Lower leg skin (tissue), 4 donors: ENCODE measurements around the gene TTF2. TPM values are rescaled to one million over a fixed set of nuclear protein-coding genes. Genes with fewer than 3 reads are reported as not detected.

Experiments used
- DNase-seq, 2 donors: peaks; one replicate each; pipeline ENCODE4 v3.0.0-alpha.2; 2019; ENCODE audit warnings: low spot score in 2 of 2
- H3K4me3 ChIP-seq: fragments of 200-600 bp; sonication (generic); 2 replicates; pipeline ENCODE4 v1.5.1; 2017; ENCODE audit warnings: mild to moderate bottlenecking, low read depth; ENCODE audit not compliant: poor library complexity, severe bottlenecking
- POLR2A ChIP-seq, 2 donors: fragments of 450-650 bp; IDR thresholded peaks; one replicate each; pipeline ENCODE4 v1.6.1; 2016 to 2017; ENCODE audit warnings: antibody characterized with exemption in 2 of 2, mild to moderate bottlenecking in 1 of 2, moderate library complexity in 1 of 2
- WGBS, 2 donors: methylation state at CpG; one replicate each; pipeline ENCODE4 v1.1.5; 2018; 5-methylcytosine and 5-hydroxymethylcytosine counted together
- intact Hi-C: fragments of 100-400 bp; cut with DNase I; formaldehyde crosslinking; loops from one replicate; pipeline ENCODE4 v1.15.0; 2023; ENCODE audit warnings: low total_unique reads
- total RNA-seq, 4 donors: library from RNA; depleted of rRNA; stranded (reverse); fragments of >200 nt; gene quantifications; one replicate each; pipeline ENCODE4 v1.1.0, GENCODE V29; 2016
- TF ChIP-seq, protein P1 (sequence below), 3 donors: fragments of 450-650 bp; IDR thresholded peaks; one replicate each; pipeline ENCODE4 v1.5.1; 2016; ENCODE audit warnings: antibody characterized with exemption in 3 of 3, mild to moderate bottlenecking in 3 of 3, moderate library complexity in 2 of 3

The TTF2 gene
- total RNA-seq, 4 donors from 2014 or later: 6.8 to 26.8 (median 20.6) TPM

GRCh38 chr1:117058810-117059209 lies 1.3 kb upstream of the TTF2 start:
- no peak for TF ChIP-seq POLR2A (IDR thresholded peaks at IDR 0.05)
- TF ChIP-seq, protein P1, sequence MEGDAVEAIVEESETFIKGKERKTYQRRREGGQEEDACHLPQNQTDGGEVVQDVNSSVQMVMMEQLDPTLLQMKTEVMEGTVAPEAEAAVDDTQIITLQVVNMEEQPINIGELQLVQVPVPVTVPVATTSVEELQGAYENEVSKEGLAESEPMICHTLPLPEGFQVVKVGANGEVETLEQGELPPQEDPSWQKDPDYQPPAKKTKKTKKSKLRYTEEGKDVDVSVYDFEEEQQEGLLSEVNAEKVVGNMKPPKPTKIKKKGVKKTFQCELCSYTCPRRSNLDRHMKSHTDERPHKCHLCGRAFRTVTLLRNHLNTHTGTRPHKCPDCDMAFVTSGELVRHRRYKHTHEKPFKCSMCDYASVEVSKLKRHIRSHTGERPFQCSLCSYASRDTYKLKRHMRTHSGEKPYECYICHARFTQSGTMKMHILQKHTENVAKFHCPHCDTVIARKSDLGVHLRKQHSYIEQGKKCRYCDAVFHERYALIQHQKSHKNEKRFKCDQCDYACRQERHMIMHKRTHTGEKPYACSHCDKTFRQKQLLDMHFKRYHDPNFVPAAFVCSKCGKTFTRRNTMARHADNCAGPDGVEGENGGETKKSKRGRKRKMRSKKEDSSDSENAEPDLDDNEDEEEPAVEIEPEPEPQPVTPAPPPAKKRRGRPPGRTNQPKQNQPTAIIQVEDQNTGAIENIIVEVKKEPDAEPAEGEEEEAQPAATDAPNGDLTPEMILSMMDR (IDR thresholded peaks at IDR 0.05): no peak
- intact Hi-C loops: loop anchor here (5.0 to 10.0 kb wide), 2 partner anchors 204 to 322 kb away; no protein-coding TSS in a partner anchor
- 54 to 55% methylated on average over 4 of the region's 4 CpGs for WGBS, 2 donors
- no peak overlapping the region for H3K4me3 ChIP-seq
- DNase-seq: no peak

DNA sequence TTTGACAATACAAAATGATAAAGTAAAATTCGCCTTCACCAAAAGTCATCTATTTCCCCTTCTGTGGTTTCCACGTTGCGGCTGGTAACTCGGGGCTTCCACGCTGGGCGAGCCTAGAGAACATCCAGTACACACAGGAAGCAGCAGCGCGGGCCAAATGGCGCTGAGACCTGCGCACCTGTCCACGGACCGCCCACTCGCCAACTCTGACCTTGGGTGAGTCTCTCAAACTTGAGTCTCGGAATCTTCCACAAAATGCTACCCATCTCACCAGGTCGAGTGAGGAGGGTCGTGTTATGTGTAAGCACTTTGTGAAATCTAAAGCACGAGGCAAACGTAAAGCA lies 820 bp upstream of the TTF2 start:
- intact Hi-C loops: loop anchor here (5.0 to 10.0 kb wide), 2 partner anchors 205 to 322 kb away; no protein-coding TSS in a partner anchor
- WGBS, 2 donors: 1 to 4% methylated on average over 17 to 18 of the region's 18 CpGs
- TF ChIP-seq POLR2A (IDR thresholded peaks at IDR 0.05): no peak
- TF ChIP-seq, protein P1 (IDR thresholded peaks at IDR 0.05): no peak
- H3K4me3 ChIP-seq: peak overlapping the region; percentile 63
- DNase-seq: peak in 1 of 2 donors; percentile 48

GRCh38 chr1:117060441-117061317 lies 553 bp downstream of the TTF2 start:
- TF ChIP-seq POLR2A (IDR thresholded peaks at IDR 0.05): no peak
- intact Hi-C loops: no loop called here
- 18 to 32% methylated on average over 29 to 41 of the region's 42 CpGs for WGBS, 2 donors
- peak overlapping the region; percentile 81 for H3K4me3 ChIP-seq
- DNase-seq: peak in 1 of 2 donors; percentile 30

DNA sequence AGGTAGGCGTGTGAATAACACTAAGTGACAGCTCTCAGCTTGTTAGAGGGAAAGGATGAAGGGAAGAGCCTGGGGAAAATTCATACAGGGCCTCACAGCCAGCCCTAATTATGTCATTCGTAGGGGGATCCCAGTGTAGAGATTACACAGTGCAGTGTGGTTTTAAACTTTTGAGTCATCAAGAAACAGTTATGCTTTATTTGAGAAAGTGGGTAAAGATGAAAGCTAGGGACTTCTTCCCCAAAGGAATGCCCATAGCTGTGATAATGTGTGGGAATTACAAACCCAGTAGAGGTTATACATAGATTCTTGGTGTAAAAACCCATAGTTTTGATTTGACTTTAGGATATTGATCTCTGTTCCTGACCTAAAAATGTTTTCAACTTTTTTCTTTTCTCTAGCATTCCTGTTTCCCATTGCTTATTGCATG lies 1.9 kb downstream of the TTF2 start:
- intact Hi-C loops: no loop called here
- DNase-seq: no peak
- H3K4me3 ChIP-seq: no peak overlapping the region
- WGBS, 2 donors: 38 to 62% methylated on average over 2 of the region's 2 CpGs
- TF ChIP-seq, protein P1 (IDR thresholded peaks at IDR 0.05): no peak
- no peak for TF ChIP-seq POLR2A (IDR thresholded peaks at IDR 0.05)

DNA sequence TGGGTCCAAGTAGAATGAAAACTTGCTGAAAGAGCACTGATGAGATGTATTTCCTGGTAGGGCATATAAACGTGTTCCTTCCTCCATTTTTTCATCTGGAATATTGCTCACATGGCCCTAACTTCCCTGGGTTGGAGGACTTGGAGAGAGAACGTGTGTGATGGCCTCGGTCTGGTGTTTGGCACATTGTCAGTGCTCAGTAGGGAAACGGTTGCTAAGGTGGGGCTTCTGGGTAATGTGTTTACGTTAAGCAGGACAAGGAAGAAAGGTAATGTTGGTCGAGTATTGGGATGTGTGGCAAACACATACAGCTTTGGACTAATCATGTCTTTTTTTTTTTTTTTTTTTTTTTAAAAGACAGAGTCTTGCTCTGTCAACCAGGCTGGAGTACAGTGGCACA lies 6.2 kb downstream of the TTF2 start:
- intact Hi-C loops: loop anchor here (5.0 kb wide), 1 partner anchor 56 kb away; the partner anchor contains the start of gene TRIM45

More for the DNA sequence above, 6.2 kb downstream of the TTF2 start:
- TF ChIP-seq, protein P1 (IDR thresholded peaks at IDR 0.05): no peak
- TF ChIP-seq POLR2A (IDR thresholded peaks at IDR 0.05): no peak
- DNase-seq: no peak
- no peak overlapping the region for H3K4me3 ChIP-seq
- WGBS, 2 donors: 65 to 71% methylated on average over 6 of the region's 6 CpGs
